SJSA1 (cell line): ENCODE measurements around the gene ACOT11. TPM values are rescaled to one million over a fixed set of nuclear protein-coding genes. Genes with fewer than 3 reads are reported as not detected.

ENCODE experiments used
- DNase-seq, 2 experiments: peaks; one replicate each; pipeline ENCODE4 v3.0.0-alpha.2; 2015 to 2020; ENCODE audit warnings: low spot score in 2 of 2, low read depth in 1 of 2
- H3K27ac ChIP-seq: fragments of 250-450 bp; sonication (Bioruptor Pico); 2 replicates; pipeline ENCODE4 v1.5.1; 2020; ENCODE audit warnings: mild to moderate bottlenecking, moderate library complexity
- H3K27me3 ChIP-seq: fragments of 250-450 bp; sonication (Bioruptor Pico); replicated peaks from 2 replicates; pipeline ENCODE4 v1.5.1; 2020; ENCODE audit warnings: mild to moderate bottlenecking, moderate library complexity
- H3K36me3 ChIP-seq: fragments of 250-450 bp; sonication (Bioruptor Pico); 2 replicates; pipeline ENCODE4 v1.5.1; 2020; ENCODE audit warnings: mild to moderate bottlenecking
- H3K4me1 ChIP-seq: fragments of 250-450 bp; sonication (Bioruptor Pico); replicated peaks from 2 replicates; pipeline ENCODE4 v1.6.1; 2021; ENCODE audit warnings: mild to moderate bottlenecking
- H3K4me3 ChIP-seq: fragments of 250-450 bp; sonication (Bioruptor Pico); 2 replicates; pipeline ENCODE4 v1.5.1; 2020; ENCODE audit warnings: mild to moderate bottlenecking
- H3K9me3 ChIP-seq: fragments of 250-450 bp; sonication (Bioruptor Pico); replicated peaks from 2 replicates; pipeline ENCODE4 v1.5.1; 2020; ENCODE audit warnings: mild to moderate bottlenecking
- total RNA-seq: library from RNA; depleted of rRNA; stranded (reverse); fragments of >200 nt; shearing (Covaris generic); gene quantifications from 2 replicates; pipeline ENCODE4 v1.2.3, GENCODE V29; 2014

ACOT11 gene
- total RNA-seq, 1 experiment from 2014 or later, result 1.3 TPM

DNA sequence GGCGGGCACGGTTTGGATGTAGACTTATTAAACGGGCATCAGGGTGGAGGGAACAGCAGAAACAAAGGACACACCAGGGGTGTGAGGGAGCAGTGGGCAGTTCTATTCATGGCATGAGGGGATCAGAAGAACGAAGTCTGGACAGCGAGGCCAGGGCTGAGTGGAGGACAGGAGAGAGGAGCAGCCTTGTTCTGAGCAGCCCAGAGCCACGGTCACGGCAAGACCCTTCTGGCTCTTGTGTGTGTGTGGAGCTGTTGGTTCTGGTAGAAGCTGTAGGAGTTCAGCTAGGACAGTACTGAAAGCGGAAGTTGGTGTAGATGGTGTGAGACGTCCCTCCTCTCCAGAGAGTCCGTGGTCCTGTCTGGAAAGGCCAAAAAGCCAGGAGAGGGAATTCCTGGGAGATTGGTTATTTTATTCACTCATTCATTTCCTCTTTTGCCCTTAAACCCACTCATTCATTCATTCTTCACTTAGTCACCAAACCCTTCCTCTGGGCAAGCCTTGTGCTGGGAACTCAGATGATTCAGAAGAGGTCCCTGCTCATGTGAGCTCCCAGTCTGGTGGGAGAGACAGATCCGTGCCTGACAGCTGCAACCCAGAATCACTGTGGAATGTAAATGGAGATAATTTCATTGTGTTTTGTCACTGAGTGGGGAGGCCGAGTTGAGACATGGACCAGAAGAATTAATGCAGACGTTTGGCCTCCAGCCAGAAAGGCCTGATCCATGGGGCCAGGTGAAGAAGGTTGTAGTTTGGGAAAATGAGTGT is 4.1 kb upstream of the ACOT11 start:
- peak; percentile 15 to 42 for DNase-seq
- no peak overlapping the region for H3K4me3 ChIP-seq
- peaks cover 31% of the 10 kb centered on the region for H3K4me1 ChIP-seq

GRCh38 chr1:54545916-54546635 is 2.0 kb upstream of the ACOT11 start:
- H3K9me3 ChIP-seq, result no peaks in the 10 kb centered on the region
- H3K4me3 ChIP-seq, result no peak overlapping the region
- no peaks in the 10 kb centered on the region for H3K36me3 ChIP-seq
- no peak overlapping the region for H3K27ac ChIP-seq
- DNase-seq, result peak in 1 of 2 experiments; percentile 19
- H3K27me3 ChIP-seq, result no peaks in the 10 kb centered on the region
- H3K4me1 ChIP-seq, result peaks cover 31% of the 10 kb centered on the region

More for the DNA sequence above, 4.1 kb upstream of the ACOT11 start:
- Histone ChIP-seq H3K27ac (no peak overlapping the region), H3K36me3 (no peaks in the 10 kb centered on the region), H3K9me3 (no peaks in the 10 kb centered on the region), H3K27me3 (no peaks in the 10 kb centered on the region)

DNA sequence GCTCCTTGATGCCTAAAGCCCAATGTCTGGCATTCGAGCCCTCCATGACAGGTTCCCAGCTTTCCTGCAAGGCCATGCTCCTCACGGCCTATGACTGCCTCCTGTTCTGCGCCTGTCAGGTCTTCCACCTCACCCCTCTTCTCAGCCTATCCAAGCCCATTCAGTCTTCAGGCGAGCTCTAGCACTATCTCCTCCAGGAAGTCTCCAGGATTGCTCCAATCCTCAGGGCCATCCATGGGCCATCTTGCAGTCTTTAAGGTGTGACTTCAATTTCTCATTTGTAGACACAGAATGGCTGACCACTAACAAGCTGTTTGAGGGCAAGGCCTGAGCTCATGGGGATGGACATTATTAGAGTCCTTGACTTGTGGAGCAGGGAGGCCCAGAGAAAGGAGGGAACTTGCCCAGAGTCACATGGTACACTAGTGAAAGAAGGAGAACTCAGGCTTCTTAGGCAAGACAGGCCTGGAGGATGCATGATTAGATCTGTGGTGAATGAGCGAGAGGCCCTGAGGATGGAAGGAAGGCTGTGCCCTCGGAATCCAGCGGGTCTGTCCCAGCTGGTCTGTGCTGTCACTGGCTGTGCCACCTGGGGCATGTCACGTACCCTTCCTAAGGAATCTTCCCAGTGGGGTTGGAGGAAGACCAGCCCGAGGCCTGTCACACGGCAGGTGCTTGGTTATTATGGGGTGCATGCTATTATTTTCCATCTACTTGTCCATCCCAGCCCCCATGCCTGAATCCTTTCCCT is 1.2 kb upstream of the ACOT11 start:
- H3K27me3 ChIP-seq, result no peaks in the 10 kb centered on the region
- H3K9me3 ChIP-seq, result no peaks in the 10 kb centered on the region
- peak in 1 of 2 experiments; percentile 22 for DNase-seq
- H3K27ac ChIP-seq, result no peak overlapping the region
- H3K4me1 ChIP-seq, result peaks cover 26% of the 10 kb centered on the region
- no peaks in the 10 kb centered on the region for H3K36me3 ChIP-seq
- H3K4me3 ChIP-seq, result no peak overlapping the region

GRCh38 chr1:54548389-54549044 is 489 bp downstream of the ACOT11 start:
- H3K27me3 ChIP-seq, result no peaks in the 10 kb centered on the region
- peaks cover 9% of the 10 kb centered on the region for H3K4me1 ChIP-seq
- H3K27ac ChIP-seq, result no peak overlapping the region
- no peak overlapping the region for H3K4me3 ChIP-seq
- no peaks in the 10 kb centered on the region for H3K36me3 ChIP-seq
- peak in 1 of 2 experiments; percentile 21 for DNase-seq
- no peaks in the 10 kb centered on the region for H3K9me3 ChIP-seq

DNA sequence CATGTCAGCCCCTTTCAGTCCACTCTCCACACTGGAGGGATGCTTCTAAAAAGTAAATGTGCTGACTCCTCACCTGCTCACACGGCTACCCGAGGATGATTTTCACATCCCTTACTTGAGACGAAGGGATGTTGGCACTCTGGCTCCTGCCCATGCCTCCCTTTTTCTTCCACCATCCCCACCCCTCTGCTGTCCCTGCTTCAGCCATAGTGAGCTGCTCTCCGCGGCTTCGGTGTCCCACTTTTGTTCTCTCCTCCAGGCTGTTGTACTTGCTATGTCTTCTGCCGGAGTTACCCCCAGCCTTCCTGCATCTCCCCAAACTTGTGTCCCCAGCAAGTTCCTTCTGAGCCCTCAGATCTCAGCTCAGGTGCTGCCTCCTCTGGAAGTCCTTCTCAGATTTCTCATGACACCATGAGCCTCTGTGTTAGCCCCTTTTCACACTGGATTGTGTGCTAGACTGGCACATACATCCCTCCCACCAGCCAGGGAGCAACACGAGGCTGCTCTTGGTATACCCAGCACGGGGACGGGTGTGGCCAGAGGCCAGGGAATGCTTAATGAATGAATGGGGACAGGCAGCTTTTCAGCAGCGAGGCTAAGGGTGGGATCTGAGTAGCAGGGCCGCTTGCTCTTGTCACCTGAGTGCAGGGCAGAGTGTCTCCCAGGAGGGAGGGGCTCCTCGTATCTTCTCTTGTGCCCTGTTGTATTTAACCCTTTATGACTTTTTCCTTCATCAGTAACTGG is 1.3 kb downstream of the ACOT11 start:
- Histone ChIP-seq H3K4me1 (0 out of 2 replicates have a peak, but pooled peaks cover under 1% of the 10 kb centered on the region), H3K36me3 (no peaks in the 10 kb centered on the region), H3K27ac (no peak overlapping the region), H3K27me3 (no peaks in the 10 kb centered on the region), H3K4me3 (no peak overlapping the region), H3K9me3 (no peaks in the 10 kb centered on the region)
- peak in 1 of 2 experiments; percentile 32 for DNase-seq

DNA sequence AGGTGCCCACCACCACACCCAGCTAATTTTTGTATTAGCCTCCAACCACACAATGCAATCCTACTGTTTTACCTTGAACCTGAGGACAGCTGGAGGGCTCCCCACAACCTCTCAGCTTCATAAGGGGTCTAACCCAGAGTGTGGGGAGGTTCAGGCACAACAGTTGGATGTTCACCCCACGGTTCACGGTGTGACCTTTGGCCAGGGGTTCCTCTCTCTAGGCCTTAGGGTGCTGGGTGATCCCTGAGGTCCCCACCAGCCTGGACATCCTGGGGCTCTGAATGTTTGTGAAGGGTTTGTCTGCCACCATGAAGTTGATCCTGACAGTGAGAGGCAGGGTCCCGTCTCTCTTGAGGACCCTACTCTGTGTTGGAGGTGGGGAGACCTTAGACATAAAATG is 3.9 kb downstream of the ACOT11 start:
- Histone ChIP-seq H3K36me3 (no peaks in the 10 kb centered on the region), H3K27me3 (no peaks in the 10 kb centered on the region), H3K9me3 (peaks cover 3% of the 10 kb centered on the region; the same call in 1 of the 2 replicates), H3K4me1 (no peaks in the 10 kb centered on the region), H3K27ac (no peak overlapping the region), H3K4me3 (no peak overlapping the region)
- no peak for DNase-seq

- H3K27me3 ChIP-seq, result 0 out of 2 replicates have a peak, but pooled peaks cover 2% of the 10 kb centered on the region
- H3K4me1 ChIP-seq, result no peaks in the 10 kb centered on the region
- H3K36me3 ChIP-seq, result no peaks in the 10 kb centered on the region
- no peak overlapping the region for H3K27ac ChIP-seq
- H3K9me3 ChIP-seq, result peaks cover 3% of the 10 kb centered on the region; the same call in 1 of the 2 replicates
- peak in 1 of 2 experiments; percentile 25 for DNase-seq
- no peak overlapping the region for H3K4me3 ChIP-seq
Observed at GRCh38 chr1:54553602-54554313, 5.7 kb downstream of the ACOT11 start.

DNA sequence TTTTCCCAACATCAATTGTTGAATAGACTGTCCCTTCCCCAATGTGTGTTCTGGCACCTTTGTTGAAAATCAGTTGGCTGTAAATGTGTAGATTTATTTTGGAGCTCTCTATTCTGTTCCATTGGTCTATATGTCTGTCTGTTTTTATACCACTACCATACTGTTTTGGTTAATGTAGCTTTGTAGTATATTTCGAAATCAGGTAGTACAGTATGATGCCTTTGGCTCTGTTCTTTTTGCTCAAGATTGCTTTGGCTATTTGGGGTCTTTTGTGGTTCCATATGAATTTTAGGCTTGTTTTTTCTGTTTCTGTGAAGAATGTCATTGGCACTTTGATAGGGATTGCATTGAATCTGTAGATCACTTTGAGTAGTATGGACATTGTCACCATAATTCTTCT is 8.1 kb downstream of the ACOT11 start:
- no peaks in the 10 kb centered on the region for H3K36me3 ChIP-seq
- H3K27me3 ChIP-seq, result 0 out of 2 replicates have a peak, but pooled peaks cover 2% of the 10 kb centered on the region
- no peak overlapping the region for H3K27ac ChIP-seq
- H3K4me1 ChIP-seq, result no peaks in the 10 kb centered on the region
- peaks cover 3% of the 10 kb centered on the region; the same call in 1 of the 2 replicates for H3K9me3 ChIP-seq
- DNase-seq, result no peak
- no peak overlapping the region for H3K4me3 ChIP-seq

GRCh38 chr1:54557671-54558355 is 9.8 kb downstream of the ACOT11 start:
- Histone ChIP-seq H3K36me3 (no peaks in the 10 kb centered on the region), H3K27ac (no peak overlapping the region)
- DNase-seq, result no peak

GRCh38 chr1:54558434-54559030 is 10.5 kb downstream of the ACOT11 start:
- H3K9me3 ChIP-seq, result peaks cover 3% of the 10 kb centered on the region; the same call in 1 of the 2 replicates
- DNase-seq, result no peak
- no peak overlapping the region for H3K4me3 ChIP-seq
- H3K36me3 ChIP-seq, result no peaks in the 10 kb centered on the region
- H3K4me1 ChIP-seq, result no peaks in the 10 kb centered on the region
- H3K27ac ChIP-seq, result no peak overlapping the region
- 0 out of 2 replicates have a peak, but pooled peaks cover 2% of the 10 kb centered on the region for H3K27me3 ChIP-seq

More at GRCh38 chr1:54557671-54558355, 9.8 kb downstream of the ACOT11 start:
- Histone ChIP-seq H3K4me1 (no peaks in the 10 kb centered on the region), H3K27me3 (0 out of 2 replicates have a peak, but pooled peaks cover 2% of the 10 kb centered on the region), H3K4me3 (no peak overlapping the region), H3K9me3 (peaks cover 3% of the 10 kb centered on the region; the same call in 1 of the 2 replicates)

DNA sequence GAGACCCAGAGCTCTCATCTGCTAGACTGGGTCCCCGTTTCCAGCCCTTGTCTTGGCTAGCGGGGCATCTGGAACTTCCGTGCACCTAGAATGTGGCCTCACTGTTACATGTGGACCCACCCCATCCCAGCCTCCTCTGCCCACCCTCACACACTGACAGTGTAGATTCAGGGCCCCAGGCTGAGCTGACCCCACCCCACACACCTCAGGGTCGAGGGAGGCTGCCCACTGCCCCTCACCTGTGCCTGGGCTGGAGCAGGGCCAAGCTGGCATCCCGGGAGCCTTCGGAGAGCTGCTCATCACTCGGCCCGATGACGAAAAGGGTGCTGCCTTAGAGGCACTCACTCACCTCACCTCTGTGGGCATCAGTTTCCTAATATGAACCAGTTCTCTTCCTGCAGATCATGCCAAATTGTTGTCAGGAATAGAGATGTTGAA is 11.1 kb downstream of the ACOT11 start:
- H3K9me3 ChIP-seq, result peaks cover 3% of the 10 kb centered on the region; the same call in 1 of the 2 replicates
- H3K4me1 ChIP-seq, result no peaks in the 10 kb centered on the region
- H3K4me3 ChIP-seq, result no peak overlapping the region
- H3K27me3 ChIP-seq, result 0 out of 2 replicates have a peak, but pooled peaks cover 2% of the 10 kb centered on the region
- H3K36me3 ChIP-seq, result no peaks in the 10 kb centered on the region
- no peak for DNase-seq
- H3K27ac ChIP-seq, result no peak overlapping the region
